Transverse colon (tissue), 4 donors: ENCODE results near the gene PTPRO. TPM values are rescaled to one million over a fixed set of nuclear protein-coding genes. Genes with fewer than 3 reads are reported as not detected.

Experiments
- DNase-seq: peaks from one replicate; pipeline ENCODE4 v3.0.0-alpha.2; 2019
- H3K27ac ChIP-seq, 4 donors: fragments of 200-600 bp; sonication (generic); 2 replicates each; pipeline ENCODE4 v1.5.1; 2016 to 2018; ENCODE audit warnings: inconsistent platforms in 4 of 4
- H3K27me3 ChIP-seq: fragments of 200-600 bp; sonication (generic); 2 replicates; pipeline ENCODE4 v1.5.1; 2017; ENCODE audit warnings: inconsistent platforms
- H3K36me3 ChIP-seq, 4 donors: fragments of 200-600 bp; sonication (generic); 2 replicates each; pipeline ENCODE4 v1.5.1; 2017 to 2019; ENCODE audit warnings: inconsistent platforms in 4 of 4
- H3K4me1 ChIP-seq, 4 donors: fragments of 200-600 bp; sonication (generic); 2 replicates each; pipeline ENCODE4 v1.5.1; 2017 to 2020; ENCODE audit warnings: inconsistent platforms in 4 of 4
- H3K4me3 ChIP-seq, 4 donors: fragments of 200-600 bp; sonication (generic); 1 replicate in 1 of 4; 2 replicates in 3 of 4; pipeline versions ENCODE4 v1.5.1 to v1.6.1; 2017 to 2019; ENCODE audit warnings: inconsistent platforms in 4 of 4
- H3K9me3 ChIP-seq, 2 donors: fragments of 200-600 bp; sonication (generic); 2 replicates each; pipeline ENCODE4 v1.5.1; 2017 to 2019; ENCODE audit warnings: inconsistent platforms in 2 of 2
- CTCF ChIP-seq, 5 experiments: fragments of 200-600 bp in 3 of 5; fragments of 450-650 bp in 2 of 5; sonication (generic) in 3 of 5; IDR thresholded peaks; 1 replicate in 2 of 5; 2 replicates in 3 of 5; pipeline ENCODE4 v1.5.1; 2016 to 2017; ENCODE audit warnings: antibody characterized with exemption in 5 of 5, inconsistent platforms in 3 of 5, mild to moderate bottlenecking in 2 of 5, moderate library complexity in 1 of 5
- EP300 ChIP-seq: sonication (generic); formaldehyde crosslinking; IDR thresholded peaks from one replicate; pipeline ENCODE4 v1.6.1; 2017; ENCODE audit warnings: antibody characterized with exemption, low read depth
- POLR2A ChIP-seq: fragments of 450-650 bp; IDR thresholded peaks from one replicate; pipeline ENCODE4 v1.6.1; 2016; ENCODE audit warnings: antibody characterized with exemption, mild to moderate bottlenecking, moderate library complexity
- POLR2AphosphoS5 ChIP-seq, 3 donors: sonication (generic); formaldehyde crosslinking; IDR thresholded peaks; one replicate each; pipeline ENCODE4 v1.6.1; 2016; ENCODE audit warnings: antibody characterized with exemption in 3 of 3
- WGBS, 2 donors: methylation state at CpG; one replicate each; pipeline ENCODE4 v1.1.5; 2018; ENCODE audit warnings: low coverage in 1 of 2; 5-methylcytosine and 5-hydroxymethylcytosine counted together
- in situ Hi-C, 4 donors: fragments of 200-750 bp; cut with MboI; loops; one replicate each; pipeline versions ENCODE4 v1.15.0 to v1.15.1; 2017; ENCODE audit warnings: low sequenced_read_pairs in 3 of 4, low pct_ligation_motif_present in 1 of 4, low pct_unique_long_range_greater_than_20kb in 1 of 4
- intact Hi-C: fragments of 100-400 bp; cut with DNase I; formaldehyde crosslinking; loops from one replicate; pipeline ENCODE4 v1.15.1; 2023; ENCODE audit warnings: low total_unique reads
- total RNA-seq, 4 donors: library from RNA; depleted of rRNA; stranded (reverse); fragments of >200 nt; gene quantifications; one replicate each; pipeline ENCODE4 v1.1.0, GENCODE V29; 2016

Gene PTPRO
- total RNA-seq, 4 donors from 2014 or later: 0.75 to 7.9 (median 5.5) TPM

- H3K36me3 ChIP-seq: no peaks in the 10 kb centered on the region
- H3K4me3 ChIP-seq: no peak overlapping the region
- intact Hi-C loops (no loop called here), in situ Hi-C loops (no loop called here)
- no peaks in the 10 kb centered on the region for H3K9me3 ChIP-seq
- no peak overlapping the region for H3K27ac ChIP-seq
- no peak for DNase-seq
- H3K4me1 ChIP-seq: peaks cover 0 to 14% (median 5%) of the 10 kb centered on the region in 4 donors
- TF ChIP-seq EP300 (no peak), POLR2AphosphoS5 (IDR thresholded peaks at IDR 0.05) (no peak), CTCF (IDR thresholded peaks at IDR 0.05) (no peak)
- 78 to 100% methylated on average over 1 of the region's 1 CpG for WGBS, 2 donors
- H3K27me3 ChIP-seq: no peaks in the 10 kb centered on the region
Observed at GRCh38 chr12:15601210-15601800, 279.0 kb downstream of the PTPRO start.

- Histone ChIP-seq H3K36me3 (no peaks in the 10 kb centered on the region), H3K4me1 (peaks cover 0 to 14% (median 5%) of the 10 kb centered on the region in 4 donors), H3K9me3 (no peaks in the 10 kb centered on the region), H3K27ac (no peak overlapping the region), H3K27me3 (no peaks in the 10 kb centered on the region), H3K4me3 (no peak overlapping the region)
- in situ Hi-C loops (no loop called here), intact Hi-C loops (no loop called here)
- WGBS, 2 donors: 92 to 96% methylated on average over 3 of the region's 3 CpGs
- no peak for DNase-seq
- TF ChIP-seq CTCF (IDR thresholded peaks at IDR 0.05) (no peak), POLR2AphosphoS5 (IDR thresholded peaks at IDR 0.05) (no peak), EP300 (no peak)
Observed at GRCh38 chr12:15602051-15602672, 279.9 kb downstream of the PTPRO start.

GRCh38 chr12:15603474-15604085 lies 281.3 kb downstream of the PTPRO start:
- Histone ChIP-seq H3K36me3 (no peaks in the 10 kb centered on the region), H3K4me1 (peaks cover 0 to 14% (median 5%) of the 10 kb centered on the region in 4 donors), H3K27ac (no peak overlapping the region), H3K4me3 (no peak overlapping the region), H3K27me3 (no peaks in the 10 kb centered on the region), H3K9me3 (no peaks in the 10 kb centered on the region)
- in situ Hi-C loops: no loop called here
- DNase-seq: no peak
- TF ChIP-seq POLR2AphosphoS5 (IDR thresholded peaks at IDR 0.05) (no peak), EP300 (no peak), POLR2A (no peak), CTCF (IDR thresholded peaks at IDR 0.05) (no peak)
- intact Hi-C loops: no loop called here
- WGBS, 2 donors: 86 to 93% methylated on average over 1 to 4 of the region's 4 CpGs

GRCh38 chr12:15605881-15606590 lies 283.7 kb downstream of the PTPRO start:
- in situ Hi-C loops: no loop called here
- H3K4me1 ChIP-seq: no peaks in the 10 kb centered on the region
- TF ChIP-seq POLR2AphosphoS5 (IDR thresholded peaks at IDR 0.05): no peak
- TF ChIP-seq CTCF (IDR thresholded peaks at IDR 0.05): no peak
- TF ChIP-seq EP300: no peak
- TF ChIP-seq POLR2A: no peak
- DNase-seq: no peak
- no peaks in the 10 kb centered on the region for H3K27me3 ChIP-seq
- 85 to 100% methylated on average over 6 to 10 of the region's 10 CpGs for WGBS, 2 donors
- no peak overlapping the region for H3K4me3 ChIP-seq
- H3K36me3 ChIP-seq: no peaks in the 10 kb centered on the region
- intact Hi-C loops: no loop called here
- H3K9me3 ChIP-seq: no peaks in the 10 kb centered on the region
- no peak overlapping the region for H3K27ac ChIP-seq
